Stimulated activated CD8-positive, alpha-beta memory T cell treated with anti-CD3 and anti-CD28 coated beads, Interleukin-7, amount 100 ng/mL, for 48 hours (primary cell): Measurements from ENCODE around the gene OTULINL.
"Not testable (repeated sequence)": the region's sequence is repeated elsewhere in the genome, so short reads cannot be mapped to it uniquely, and the experiment has no call there.

Experiments
- DNase-seq, 2 donors: peaks; one replicate each; pipeline ENCODE4 v3.0.0-alpha.2; 2020; ENCODE audit warnings: low read depth in 1 of 2; ENCODE audit errors: extremely low read depth in 1 of 2

The OTULINL gene

GRCh38 chr5:14581106-14581890 lies at the start of gene OTULINL:
Gene OTULINL (plus strand): TSS chr5:14581792. CDS start chr5:14581895, 103 bp downstream.
- DNase-seq = peak; percentile 69 to 75

DNA sequence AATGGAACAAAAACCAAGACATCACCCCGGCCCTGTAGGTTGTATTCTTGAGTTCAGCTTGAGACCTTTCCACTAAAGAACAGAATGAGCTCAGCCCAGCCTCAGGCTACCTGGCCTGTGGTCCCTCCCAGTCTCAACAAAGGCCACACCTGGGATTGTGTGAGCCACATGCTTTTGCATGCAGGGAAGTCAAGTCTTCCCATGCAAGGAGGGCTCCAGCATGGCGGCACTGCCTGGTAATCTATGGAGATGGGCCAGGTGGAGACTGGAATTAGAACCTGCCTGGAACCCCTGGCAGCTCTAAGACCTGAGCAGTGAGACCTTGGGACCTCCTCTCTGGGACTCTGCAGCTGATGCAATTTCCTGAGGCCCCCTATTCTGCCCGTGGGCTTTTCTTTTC lies 49.4 kb upstream of the OTULINL start:
- DNase-seq = no peak

- DNase-seq = no peak
Observed at GRCh38 chr5:14534773-14535172, 46.8 kb upstream of the OTULINL start.

DNA sequence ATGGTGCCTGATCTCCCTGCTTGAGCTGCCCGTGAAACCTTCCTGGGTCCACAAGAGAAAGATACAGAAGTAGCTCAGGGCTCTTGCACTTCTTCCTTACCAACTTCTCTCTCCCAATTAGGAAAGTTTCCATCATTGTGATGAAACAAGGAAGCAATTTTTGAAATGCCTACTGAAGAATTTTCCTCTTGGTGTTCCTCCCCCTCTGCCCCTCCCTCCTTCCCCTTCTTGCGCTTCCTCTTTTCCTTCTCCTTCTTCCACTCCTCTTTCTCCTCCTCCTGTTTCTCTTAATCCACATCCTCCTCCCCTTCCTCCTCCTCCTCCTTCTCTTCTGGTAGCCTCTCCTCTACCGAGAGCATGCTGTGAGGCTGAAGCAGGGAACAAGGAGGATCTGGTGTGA lies 36.3 kb upstream of the OTULINL start:
- DNase-seq = no peak

GRCh38 chr5:14545862-14546261 lies 35.7 kb upstream of the OTULINL start:
- no peak for DNase-seq

GRCh38 chr5:14547666-14548065 lies 33.9 kb upstream of the OTULINL start:
- no peak for DNase-seq

GRCh38 chr5:14551211-14551610 lies 30.4 kb upstream of the OTULINL start:
- no peak for DNase-seq

GRCh38 chr5:14552017-14552416 lies 29.6 kb upstream of the OTULINL start:
- no peak for DNase-seq

DNA sequence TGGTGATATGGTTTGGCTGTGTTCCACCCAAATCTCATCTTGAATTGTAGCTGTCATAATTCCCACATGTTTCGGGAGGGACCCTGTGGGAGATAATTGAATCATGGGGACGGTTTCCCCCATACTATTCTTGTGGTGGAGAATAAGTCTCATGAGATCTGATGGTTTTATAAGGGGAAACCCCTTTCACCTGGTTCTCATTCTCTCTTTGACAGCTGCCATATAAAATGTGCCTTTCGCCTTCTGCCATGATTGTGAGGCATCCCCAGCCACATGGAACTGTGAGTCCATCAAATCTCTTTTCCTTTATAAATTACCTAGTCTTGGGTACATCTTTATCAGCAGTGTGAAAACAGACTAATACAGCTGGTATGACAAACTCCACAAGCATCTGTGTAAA lies 27.3 kb upstream of the OTULINL start:
- not testable (repeated sequence) for DNase-seq

DNA sequence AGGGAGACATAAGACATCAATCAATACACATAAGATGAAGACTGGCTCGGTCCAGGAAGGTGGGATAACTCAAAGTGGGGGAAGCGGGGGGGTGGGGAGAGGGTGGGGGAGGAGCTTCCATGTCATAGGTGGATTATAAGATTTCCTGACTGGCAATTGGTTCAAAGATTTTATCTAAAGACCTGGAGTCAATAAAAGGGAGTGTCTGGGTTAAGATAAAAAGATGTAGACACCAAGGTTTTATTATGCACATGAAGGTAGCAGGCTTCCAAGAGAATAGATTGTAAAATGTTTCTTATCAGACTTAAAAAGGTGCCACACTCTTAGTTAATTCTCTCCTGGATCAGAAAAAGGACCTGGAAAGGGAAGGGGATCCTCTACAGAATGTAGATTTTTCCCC lies 25.6 kb upstream of the OTULINL start:
- DNase-seq = no peak

DNA sequence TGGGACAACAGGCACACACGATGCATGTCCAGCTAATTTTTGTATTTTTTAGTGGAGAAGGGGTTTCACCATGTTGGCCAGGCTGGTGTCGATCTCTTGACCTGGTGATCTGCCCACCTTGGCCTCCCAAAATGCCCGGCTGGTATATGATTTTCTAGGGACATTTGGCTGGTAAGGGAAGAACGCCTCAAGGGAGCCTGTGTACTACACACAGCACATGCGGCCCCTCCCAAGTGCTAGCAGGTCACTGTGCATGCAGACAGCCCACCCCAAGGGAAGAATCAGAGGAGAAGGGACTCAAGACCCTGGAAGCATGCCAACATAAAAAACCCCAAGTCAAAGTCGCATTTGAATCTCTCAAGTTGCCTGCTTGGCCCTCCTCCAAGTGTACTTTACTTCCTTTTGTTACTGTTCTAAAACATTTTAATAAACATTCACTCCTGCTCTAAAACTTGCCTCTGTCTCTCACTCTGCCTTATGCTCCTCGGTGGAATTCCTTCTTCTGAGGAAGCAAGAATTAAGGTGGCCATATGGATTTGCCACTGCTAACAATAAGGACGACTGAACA lies 24.3 kb upstream of the OTULINL start:
- DNase-seq = no peak

- no peak for DNase-seq
Observed at GRCh38 chr5:14557791-14558415, 23.7 kb upstream of the OTULINL start.

GRCh38 chr5:14560091-14560595 lies 21.4 kb upstream of the OTULINL start:
- DNase-seq = no peak

DNA sequence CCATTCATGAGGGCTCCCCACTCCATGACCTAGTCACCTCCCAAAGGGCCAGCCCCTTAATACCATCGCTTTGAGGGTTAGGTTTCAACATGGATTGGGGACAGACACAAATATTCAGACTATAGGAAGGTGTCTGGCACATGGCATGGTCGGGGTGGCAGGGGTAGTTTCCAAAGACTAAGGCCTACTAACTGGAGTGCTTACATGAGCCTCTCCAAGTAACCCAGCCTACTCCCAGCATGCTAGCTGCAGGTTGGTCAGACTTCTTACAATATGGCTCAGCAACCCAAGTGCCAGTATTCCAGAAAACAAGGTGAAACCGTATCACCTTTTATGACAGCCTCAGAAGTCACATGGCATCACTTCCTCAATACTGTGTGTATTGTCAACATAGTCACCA lies 19.9 kb upstream of the OTULINL start:
- no peak for DNase-seq

DNA sequence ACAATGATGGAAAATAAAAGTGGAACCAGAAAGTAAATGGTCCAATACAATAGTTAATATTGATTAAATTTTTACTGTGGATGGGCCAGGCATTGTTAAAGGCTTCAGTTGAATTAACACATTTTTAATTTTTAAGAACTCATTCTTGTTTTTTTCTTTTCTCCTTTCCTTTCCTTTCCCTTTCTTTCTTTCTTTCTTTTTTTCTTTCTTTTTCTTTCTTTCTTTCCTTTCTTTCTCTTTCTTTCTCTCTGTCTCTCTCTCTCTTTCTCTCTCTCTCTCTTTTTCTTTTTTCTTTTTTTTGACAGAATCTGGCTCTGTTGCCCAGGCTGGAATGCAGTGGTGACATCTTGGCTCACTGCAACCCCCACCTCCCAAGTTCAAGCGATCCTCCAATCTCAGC lies 13.3 kb upstream of the OTULINL start:
- no peak for DNase-seq

- no peak for DNase-seq
Observed at GRCh38 chr5:14569948-14570691, 11.5 kb upstream of the OTULINL start.

DNA sequence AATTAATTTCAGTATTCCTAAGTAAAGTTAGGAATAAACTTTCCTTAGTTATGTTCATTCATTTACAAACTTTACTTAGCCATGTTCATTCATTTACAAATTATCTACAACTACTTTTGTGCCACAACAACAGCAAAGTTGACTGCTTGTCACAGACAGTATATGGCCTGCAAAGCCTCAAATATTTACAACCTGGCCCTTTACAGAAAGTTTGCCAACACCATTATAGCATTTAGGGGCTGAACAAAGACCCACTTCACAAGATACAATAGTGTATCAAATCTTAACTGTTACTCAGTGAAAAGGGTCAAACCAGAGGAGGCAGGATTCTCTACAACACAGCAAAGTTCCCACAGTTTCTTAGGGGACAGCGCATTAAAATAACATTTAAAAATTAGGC lies 9.7 kb upstream of the OTULINL start:
- DNase-seq = no peak

DNA sequence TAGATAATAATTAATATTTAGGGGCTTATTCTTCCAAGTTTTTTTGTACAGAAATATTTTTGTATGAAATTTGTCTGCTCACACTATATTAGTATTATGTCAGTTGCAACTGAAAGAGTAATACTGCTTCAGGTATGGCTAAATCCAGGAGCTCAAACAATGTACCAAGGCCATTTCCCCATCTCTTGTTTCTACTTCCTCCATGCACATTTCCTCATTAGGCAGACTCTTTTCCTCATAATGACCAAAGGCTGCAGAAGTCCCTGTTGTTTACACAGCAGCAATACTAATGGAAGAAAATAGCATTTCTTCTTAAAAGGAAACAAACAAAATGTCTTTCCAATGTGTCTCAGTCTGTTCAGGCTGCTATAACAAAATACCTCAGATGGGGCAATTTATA lies 9.2 kb upstream of the OTULINL start:
- DNase-seq = no peak

DNA sequence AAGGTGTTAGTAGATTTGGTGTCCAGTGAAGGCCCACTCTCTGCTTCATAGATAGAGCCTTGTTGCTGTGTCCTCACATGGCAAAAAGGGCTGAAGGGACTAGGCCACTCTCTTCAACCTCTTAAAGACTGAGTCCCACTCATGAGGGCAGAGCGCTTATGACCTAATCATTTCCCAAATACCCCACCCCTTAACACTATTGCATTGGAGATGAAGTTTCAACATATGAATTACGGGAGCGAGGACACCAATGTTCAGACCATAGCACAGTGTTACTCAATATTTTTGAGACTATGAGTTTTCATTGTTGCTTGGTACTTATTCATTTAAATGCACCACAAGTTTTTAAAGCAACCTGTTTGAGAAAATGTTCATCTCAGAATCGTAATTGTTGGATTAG lies 8.8 kb upstream of the OTULINL start:
- DNase-seq = no peak

GRCh38 chr5:14574096-14574495 lies 7.5 kb upstream of the OTULINL start:
- DNase-seq = no peak

GRCh38 chr5:14574891-14575508 lies 6.6 kb upstream of the OTULINL start:
- DNase-seq = no peak
